H1 (cell line): Measurements from ENCODE around the gene CDK10. TPM values are rescaled to one million over a fixed set of nuclear protein-coding genes. Genes with fewer than 3 reads are reported as not detected.

Source experiments
- CTCF ChIA-PET: fragments of 300-600 bp; sonication (Branson Sonifier 250); formaldehyde crosslinking; loops from one replicate; lab custom pipeline; 2021; ENCODE audit not compliant: partially characterized antibody; lab: Charles Lee
- POLR2A ChIA-PET: fragments of 300-600 bp; sonication (Branson Sonifier 250); formaldehyde crosslinking; loops from one replicate; lab custom pipeline; 2021; ENCODE audit warnings: inconsistent platforms; ENCODE audit not compliant: partially characterized antibody; lab: Charles Lee
- DNase-seq, 2 experiments: peaks; one replicate each; pipeline versions ENCODE4 v3.0.0 to v3.0.0-alpha.2; 2010 to 2022; ENCODE audit warnings: low spot score in 2 of 2, low read depth in 1 of 2, mixed read lengths in 1 of 2
- FAIRE-seq: peaks from 2 replicates; lab custom pipeline; 2011; peaks lifted over from hg19 to GRCh38; lab: Jason Lieb, UNC
- H2AFZ ChIP-seq: 2 replicates; pipeline ENCODE4 v1.8.1; 2012; ENCODE audit warnings: low read length, inconsistent platforms
- H2AK5ac ChIP-seq: 2 replicates; pipeline ENCODE4 v1.6.1; 2013; ENCODE audit warnings: low read depth, low read length
- H2BK120ac ChIP-seq: replicated peaks from 2 replicates; pipeline ENCODE3; 2013; ENCODE audit warnings: low read depth, low read length, inconsistent platforms
- H2BK12ac ChIP-seq: 2 replicates; pipeline ENCODE4 v1.6.1; 2013; ENCODE audit warnings: low read depth, low read length
- H2BK15ac ChIP-seq: 2 replicates; pipeline ENCODE4 v1.6.1; 2013; ENCODE audit warnings: low read length
- H2BK20ac ChIP-seq: 2 replicates; pipeline ENCODE4 v1.6.1; 2013; ENCODE audit warnings: low read length
- H2BK5ac ChIP-seq: 2 replicates; pipeline ENCODE4 v1.6.1; 2013; ENCODE audit warnings: low read depth, low read length
- H3K14ac ChIP-seq: 2 replicates; pipeline ENCODE4 v1.6.1; 2013; ENCODE audit warnings: inconsistent platforms; ENCODE audit not compliant: insufficient read length
- H3K18ac ChIP-seq: 2 replicates; pipeline ENCODE4 v1.6.1; 2013; ENCODE audit warnings: low read length; ENCODE audit errors: extremely low read depth
- H3K23ac ChIP-seq: 2 replicates; pipeline ENCODE4 v1.6.1; 2013; ENCODE audit warnings: inconsistent platforms; ENCODE audit not compliant: insufficient read length
- H3K23me2 ChIP-seq: 2 replicates; pipeline ENCODE4 v1.6.1; 2013; ENCODE audit warnings: low read depth, low read length
- H3K27ac ChIP-seq: 2 replicates; pipeline ENCODE4 v1.6.1; 2011; ENCODE audit warnings: low read depth, low read length, inconsistent platforms
- H3K27me3 ChIP-seq, 4 experiments: replicated peaks in 1 of 4; 1 replicate in 1 of 4; 2 replicates in 3 of 4; pipeline versions ENCODE4 v1.6.1 to v1.8.1; 2011 to 2013; ENCODE audit warnings: low read length in 3 of 4, mild to moderate bottlenecking in 3 of 4, inconsistent platforms in 2 of 4, mixed read lengths in 2 of 4, moderate library complexity in 1 of 4; ENCODE audit not compliant: control insufficient read depth in 3 of 4, insufficient read depth in 3 of 4; ENCODE audit errors: extremely low read depth in 1 of 4
- H3K36me3 ChIP-seq, 4 experiments: 2 replicates each; pipeline versions ENCODE4 v1.6.1 to v1.8.1; 2011 to 2013; ENCODE audit warnings: mild to moderate bottlenecking in 4 of 4, low read length in 3 of 4, moderate library complexity in 2 of 4, control low read depth in 1 of 4, inconsistent platforms in 1 of 4; ENCODE audit not compliant: insufficient read depth in 4 of 4, control insufficient read depth in 2 of 4
- H3K4ac ChIP-seq: replicated peaks from 2 replicates; pipeline ENCODE3; 2013; ENCODE audit warnings: low read length, low read depth, mixed read lengths, inconsistent platforms; ENCODE audit not compliant: insufficient read length
- H3K4me1 ChIP-seq, 4 experiments: replicated peaks in 1 of 4; 1 replicate in 1 of 4; 2 replicates in 3 of 4; pipeline versions ENCODE4 v1.6.1 to v1.8.1; 2011 to 2013; ENCODE audit warnings: low read length in 3 of 4, inconsistent platforms in 2 of 4, mixed read lengths in 1 of 4; ENCODE audit not compliant: insufficient read depth in 4 of 4, control insufficient read depth in 3 of 4
- H3K4me2 ChIP-seq, 2 experiments: 2 replicates each; pipeline versions ENCODE4 v1.6.1 to v1.8.1; 2011 to 2013; ENCODE audit warnings: low read depth in 2 of 2, low read length in 2 of 2, control low read depth in 1 of 2, inconsistent platforms in 1 of 2, mild to moderate bottlenecking in 1 of 2; ENCODE audit not compliant: insufficient read depth in 1 of 2
- H3K4me3 ChIP-seq, 4 experiments: fragments of 200-600, 300-600 bp in 1 of 4; sonication (generic), shearing (Covaris generic), sonication (Bioruptor Twin) in 1 of 4; 2 replicates each; pipeline versions ENCODE4 v1.5.1 to v1.8.1; 2011 to 2016; ENCODE audit warnings: low read length in 4 of 4, low read depth in 3 of 4, control low read depth in 2 of 4, inconsistent platforms in 2 of 4, mild to moderate bottlenecking in 2 of 4, mixed read lengths in 1 of 4, moderate library complexity in 1 of 4; ENCODE audit not compliant: insufficient read depth in 2 of 4; ENCODE audit errors: extremely low read depth in 1 of 4
- H3K56ac ChIP-seq: replicated peaks from 2 replicates; pipeline ENCODE3; 2013; ENCODE audit warnings: low read depth, mild to moderate bottlenecking, mixed read lengths, low read length, inconsistent platforms; ENCODE audit not compliant: insufficient read length
- H3K79me1 ChIP-seq: 2 replicates; pipeline ENCODE4 v1.6.1; 2013; ENCODE audit warnings: low read depth, low read length, control low read depth
- H3K79me2 ChIP-seq, 2 experiments: 2 replicates each; pipeline versions ENCODE4 v1.6.1 to v1.8.1; 2012 to 2013; ENCODE audit warnings: low read length in 2 of 2, mild to moderate bottlenecking in 2 of 2, inconsistent platforms in 1 of 2; ENCODE audit not compliant: insufficient read depth in 2 of 2, control insufficient read depth in 1 of 2
- H3K9ac ChIP-seq, 4 experiments: replicated peaks in 1 of 4; 1 replicate in 1 of 4; 2 replicates in 3 of 4; pipeline versions ENCODE4 v1.6.1 to v1.8.1; 2011 to 2013; ENCODE audit warnings: low read depth in 3 of 4, low read length in 3 of 4, control low read depth in 2 of 4, mild to moderate bottlenecking in 2 of 4, moderate library complexity in 2 of 4, inconsistent platforms in 1 of 4; ENCODE audit errors: extremely low read depth in 1 of 4
- H3K9me3 ChIP-seq, 2 experiments: 2 replicates each; pipeline versions ENCODE4 v1.6.1 to v1.8.1; 2012 to 2013; ENCODE audit warnings: mild to moderate bottlenecking in 2 of 2, moderate library complexity in 2 of 2, control low read depth in 1 of 2, inconsistent platforms in 1 of 2, low read depth in 1 of 2, low read length in 1 of 2, mixed read lengths in 1 of 2; ENCODE audit not compliant: insufficient read depth in 2 of 2
- H4K20me1 ChIP-seq, 2 experiments: replicated peaks in 1 of 2; 2 replicates each; pipeline versions ENCODE3 to v1.8.1; 2011 to 2013; ENCODE audit warnings: inconsistent platforms in 2 of 2, low read length in 2 of 2, mild to moderate bottlenecking in 1 of 2; ENCODE audit not compliant: insufficient read depth in 2 of 2, control insufficient read depth in 1 of 2
- H4K5ac ChIP-seq: 2 replicates; pipeline ENCODE4 v1.6.1; 2013; ENCODE audit warnings: low read length, low read depth, mixed read lengths, inconsistent platforms; ENCODE audit not compliant: insufficient read length
- H4K8ac ChIP-seq: 2 replicates; pipeline ENCODE4 v1.8.0; 2013; ENCODE audit warnings: mild to moderate bottlenecking, moderate library complexity, low read length, inconsistent platforms; ENCODE audit not compliant: insufficient read depth; ENCODE audit errors: extremely low read depth
- H4K91ac ChIP-seq: replicated peaks from 2 replicates; pipeline ENCODE3; 2013; ENCODE audit warnings: low read length, mixed read lengths, inconsistent platforms; ENCODE audit not compliant: insufficient read length
- ASH2L ChIP-seq: fragments of 200-600, 300-600 bp; sonication (generic); IDR thresholded peaks from one replicate; pipeline ENCODE4 v1.7.1; 2017; ENCODE audit warnings: low read length
- FOSL1 ChIP-seq: IDR thresholded peaks from 2 replicates; pipeline ENCODE4 v1.6.1; 2011; ENCODE audit warnings: mild to moderate bottlenecking, low read depth, low read length, moderate library complexity; ENCODE audit not compliant: insufficient read depth
- HDAC2 ChIP-seq, 2 experiments: fragments of 300-600 bp in 1 of 2; sonication (generic) in 1 of 2; IDR thresholded peaks; 2 replicates each; pipeline ENCODE4 v1.6.1; 2011 to 2012; ENCODE audit warnings: low read depth in 2 of 2, low read length in 2 of 2, mild to moderate bottlenecking in 2 of 2, moderate library complexity in 2 of 2, borderline replicate concordance in 1 of 2, inconsistent platforms in 1 of 2
- RBBP5 ChIP-seq: IDR thresholded peaks from 2 replicates; pipeline ENCODE4 v1.7.1; 2012; ENCODE audit warnings: low read depth, mild to moderate bottlenecking, inconsistent platforms, low read length, moderate library complexity, borderline replicate concordance
- SIN3A ChIP-seq, 2 experiments: IDR thresholded peaks in 1 of 2; conservative IDR thresholded peaks in 1 of 2; 2 replicates each; pipeline ENCODE4 v1.6.1; 2011 to 2012; ENCODE audit warnings: low read length in 2 of 2, improper control_type of control experiment in 1 of 2, low read depth in 1 of 2, mild to moderate bottlenecking in 1 of 2
- SP2 ChIP-seq: IDR thresholded peaks from 2 replicates; pipeline ENCODE4 v1.6.1; 2012; ENCODE audit warnings: mild to moderate bottlenecking, low read length, inconsistent platforms
- SUZ12 ChIP-seq: fragments of 200-600 bp; sonication (generic); IDR thresholded peaks from 2 replicates; pipeline ENCODE4 v1.6.1; 2012; ENCODE audit warnings: mild to moderate bottlenecking, inconsistent platforms, low read length, moderate library complexity, mixed read lengths
- TAF1 ChIP-seq: IDR thresholded peaks from 2 replicates; pipeline ENCODE4 v1.6.1; 2011; ENCODE audit warnings: mild to moderate bottlenecking, low read depth, low read length
- WGBS, 2 experiments: shearing (Covaris generic) in 1 of 2; methylation state at CpG; one replicate each; pipeline versions ENCODE4 v1.1.6 to v1.1.7; 2013 to 2015; ENCODE audit warnings: low lambda C conversion rate in 2 of 2, mixed read lengths in 2 of 2, inconsistent platforms in 1 of 2, low coverage in 1 of 2, missing lambda C conversion rate in 1 of 2; ENCODE audit not compliant: insufficient replicate concordance in 2 of 2, insufficient coverage in 1 of 2, insufficient read length in 1 of 2; ENCODE audit errors: extremely low coverage in 1 of 2, missing lambda C conversion rate in 1 of 2; 5-methylcytosine and 5-hydroxymethylcytosine counted together
- polyA plus RNA-seq, 7 experiments: library from polyadenylated mRNA; depleted of rRNA in 3 of 7; stranded (reverse) in 5 of 7; unstranded in 2 of 7; fragments of >200 nt in 5 of 7; fragments of 200-250 nt in 2 of 7; gene quantifications; 1 replicate in 5 of 7; 2 replicates in 1 of 7; 4 replicates in 1 of 7; pipeline versions ENCODE4 v1.2.1 to v1.2.3, GENCODE V29; 2011 to 2013; ENCODE audit warnings: missing spikeins in 2 of 7, mixed read lengths in 2 of 7
- total RNA-seq: library from RNA; stranded (reverse); fragmentation: NEBNext Ultra II Directional; extraction: Animal tissue kit (Norgen Biotek cat#: 25700); gene quantifications from 2 replicates; pipeline ENCODE4 v1.2.1, GENCODE V29; 2021
- TF ChIP-seq, protein P1 (sequence below): IDR thresholded peaks from 2 replicates; pipeline ENCODE4 v1.6.1; 2012; ENCODE audit warnings: inconsistent platforms

The CDK10 gene
- total and polyA plus RNA-seq, 2 of the 8 experiments (the other 6 are each of a cell fraction or from before 2014, with no cell fraction given) = 49.5 to 83.9 TPM

DNA sequence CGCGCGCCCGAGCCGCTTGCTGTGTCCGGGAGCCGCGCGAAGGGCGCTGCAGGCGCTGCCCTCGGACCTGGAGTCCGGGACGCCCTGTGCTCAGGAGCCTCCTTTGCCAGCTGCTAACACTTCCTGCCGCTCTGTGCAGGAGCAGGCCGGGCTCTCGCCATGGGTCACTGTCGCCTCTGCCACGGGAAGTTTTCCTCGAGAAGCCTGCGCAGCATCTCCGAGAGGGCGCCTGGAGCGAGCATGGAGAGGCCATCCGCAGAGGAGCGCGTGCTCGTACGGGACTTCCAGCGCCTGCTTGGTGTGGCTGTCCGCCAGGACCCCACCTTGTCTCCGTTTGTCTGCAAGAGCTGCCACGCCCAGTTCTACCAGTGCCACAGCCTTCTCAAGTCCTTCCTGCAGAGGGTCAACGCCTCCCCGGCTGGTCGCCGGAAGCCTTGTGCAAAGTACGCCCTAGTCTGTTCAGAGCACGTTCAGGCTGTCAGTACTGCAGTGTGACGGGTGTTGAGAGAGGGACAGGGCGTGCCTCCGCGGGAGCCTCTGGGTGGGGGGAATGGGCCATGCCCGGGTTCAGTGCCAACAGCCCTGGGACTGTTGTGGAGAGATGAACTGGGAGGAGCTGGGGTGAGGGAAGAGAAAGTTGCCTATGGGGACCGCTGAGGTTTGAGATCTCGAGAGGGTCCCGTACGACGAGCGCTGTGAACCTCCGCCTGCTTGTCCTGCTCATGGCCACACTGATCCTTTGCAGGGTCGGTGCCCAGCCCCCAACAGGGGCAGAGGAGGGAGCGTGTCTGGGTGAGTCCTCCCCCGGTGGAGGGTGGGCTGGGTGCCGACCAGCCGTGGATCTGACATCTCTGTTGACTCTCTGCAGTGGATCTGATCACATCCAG is 36.1 kb downstream of the CDK10 start:
- no peaks in the 10 kb centered on the region for H3K36me3 ChIP-seq
- peaks cover 14% of the 10 kb centered on the region for H3K23me2 ChIP-seq

More for the DNA sequence above, 36.1 kb downstream of the CDK10 start:
- TF ChIP-seq SUZ12 = peak; percentile 19; the same call in 1 of the 2 replicates
- no peak for TF ChIP-seq FOSL1
- peak; percentile 4 for TF ChIP-seq ASH2L
- TF ChIP-seq RBBP5 = no peak
- TF ChIP-seq, protein P1, sequence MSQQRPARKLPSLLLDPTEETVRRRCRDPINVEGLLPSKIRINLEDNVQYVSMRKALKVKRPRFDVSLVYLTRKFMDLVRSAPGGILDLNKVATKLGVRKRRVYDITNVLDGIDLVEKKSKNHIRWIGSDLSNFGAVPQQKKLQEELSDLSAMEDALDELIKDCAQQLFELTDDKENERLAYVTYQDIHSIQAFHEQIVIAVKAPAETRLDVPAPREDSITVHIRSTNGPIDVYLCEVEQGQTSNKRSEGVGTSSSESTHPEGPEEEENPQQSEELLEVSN = 0 out of 2 replicates have a peak, but pooled peaks have one; percentile 8
- no peak for TF ChIP-seq TAF1
- no peak for TF ChIP-seq SP2
- 0 out of 4 replicates have a peak, but pooled peaks of 1 of the 2 experiments have one; percentile 39 for TF ChIP-seq SIN3A (conservative IDR thresholded peaks at IDR 0.05 in 1 of 2, IDR thresholded peaks at IDR 0.05 in 1 of 2; ENCODE audit: low read depth in 1 of 2, low read length in 2 of 2)
- 0 out of 4 replicates have a peak, but pooled peaks of 1 of the 2 experiments have one; percentile 10 for TF ChIP-seq HDAC2 (IDR thresholded peaks at IDR 0.05; ENCODE audit: borderline replicate concordance in 1 of 2, low read depth in 2 of 2, low read length in 2 of 2)
- Histone ChIP-seq H2BK120ac (no peak overlapping the region), H2BK5ac (no peak overlapping the region), H2BK20ac (no peak overlapping the region), H2AK5ac (no peak overlapping the region), H3K79me2 (no peaks in the 10 kb centered on the region), H3K4me2 (peak overlapping the region; percentile 83 to 95), H2AFZ (no peak overlapping the region), H3K9ac (peak overlapping the region in 1 of 4 experiments; percentile 12; a peak in 3 of 7 replicates), H3K23ac (no peak overlapping the region), H3K18ac (no peak overlapping the region), H3K4ac (peak overlapping the region; percentile 53), H2BK12ac (no peak overlapping the region; the same call in 1 of the 2 replicates), H3K4me1 (peaks cover 0 to 13% (median 10%) of the 10 kb centered on the region in 4 experiments; a peak in 5 of 7 replicates), H3K27ac (no peak overlapping the region), H3K56ac (no peak overlapping the region), H4K91ac (no peak overlapping the region), H4K8ac (peak overlapping the region; percentile 31), H3K27me3 (peaks cover 8 to 56% (median 43%) of the 10 kb centered on the region in 4 experiments), H3K14ac (no peak overlapping the region), H3K79me1 (no peaks in the 10 kb centered on the region), H4K20me1 (peaks cover 15 to 30% of the 10 kb centered on the region in 2 experiments), H4K5ac (no peak overlapping the region), H3K9me3 (no peaks in the 10 kb centered on the region), H2BK15ac (no peak overlapping the region), H3K4me3 (peak overlapping the region; percentile 51 to 87 (median 68))
- WGBS, 2 experiments = 57% methylated on average over 54 of the region's 56 CpGs; no CpG with 5 or more reads in 1 of the 2 experiments
- ChIA-PET POLR2A (interaction anchor here (0.9 to 16.1 kb wide), 8 partner anchors 10 to 159 kb away, joined by 3 to 193 read pairs (median 4); no protein-coding TSS in a partner anchor), CTCF (interaction anchor here (0.7 to 2.8 kb wide), 4 partner anchors 8 to 21 kb away, joined by 3 to 17 read pairs (median 3); partner anchors contain the start of gene SPATA2L)
- FAIRE-seq (no peak), DNase-seq (peak in 1 of 2 experiments; percentile 62)
